GM23338 (cell line): ENCODE measurements around the gene TNNI3K. TPM values are rescaled to one million over a fixed set of nuclear protein-coding genes. Genes with fewer than 3 reads are reported as not detected.

Source experiments
- ATAC-seq: fragments of 200-7000 bp; cut with Tn5 transposase; 3 replicates; pipeline ENCODE4 v1.9.1; 2020
- DNase-seq: peaks from one replicate; pipeline ENCODE4 v3.0.0-alpha.2; 2015; ENCODE audit warnings: low spot score
- H2AFZ ChIP-seq: fragments of 200-600 bp; sonication (generic); 2 replicates; pipeline ENCODE4 v1.8.0; 2016; ENCODE audit warnings: antibody characterized with exemption, mild to moderate bottlenecking, moderate library complexity
- H3F3A ChIP-seq: fragments of 200-600 bp; sonication (generic); replicated peaks from 2 replicates; pipeline ENCODE4 v1.8.0; 2017; ENCODE audit warnings: antibody characterized with exemption, mixed run types, low read depth
- H3K27ac ChIP-seq: fragments of 200-600 bp; sonication (generic); 2 replicates; pipeline ENCODE4 v1.6.1; 2016; ENCODE audit warnings: low read depth
- H3K27me3 ChIP-seq: fragments of 200-600 bp; sonication (generic); 2 replicates; pipeline ENCODE4 v1.8.0; 2016; ENCODE audit warnings: mild to moderate bottlenecking, mixed run types, moderate library complexity; ENCODE audit not compliant: insufficient read depth
- H3K36me3 ChIP-seq: fragments of 200-600 bp; sonication (generic); 2 replicates; pipeline ENCODE4 v1.8.0; 2016; ENCODE audit warnings: mild to moderate bottlenecking; ENCODE audit not compliant: insufficient read depth
- H3K4me1 ChIP-seq: fragments of 200-600 bp; sonication (generic); 2 replicates; pipeline ENCODE4 v1.8.0; 2016; ENCODE audit warnings: mild to moderate bottlenecking, moderate library complexity; ENCODE audit not compliant: insufficient read depth
- H3K4me2 ChIP-seq: fragments of 200-600 bp; sonication (generic); 2 replicates; pipeline ENCODE4 v1.7.1; 2017; ENCODE audit warnings: mixed run types
- H3K4me3 ChIP-seq: fragments of 200-600 bp; sonication (generic); 2 replicates; pipeline ENCODE4 v1.6.1; 2016; ENCODE audit warnings: mixed run types
- H3K79me2 ChIP-seq: fragments of 200-600 bp; sonication (generic); replicated peaks from 2 replicates; pipeline ENCODE4 v1.8.0; 2017; ENCODE audit warnings: mild to moderate bottlenecking; ENCODE audit not compliant: insufficient read depth
- H3K9me2 ChIP-seq: fragments of 200-600 bp; sonication (generic); 2 replicates; pipeline ENCODE4 v1.8.0; 2017; ENCODE audit not compliant: insufficient read depth
- H4K20me1 ChIP-seq: fragments of 200-600 bp; sonication (generic); replicated peaks from 2 replicates; pipeline ENCODE4 v1.8.0; 2017; ENCODE audit warnings: mild to moderate bottlenecking; ENCODE audit not compliant: insufficient read depth
- H3K27ac Mint-ChIP-seq: 2 replicates; pipeline ENCODE4 v1.8.0; 2020; ENCODE audit warnings: inconsistent platforms, mild to moderate bottlenecking, moderate library complexity, mixed read lengths
- H3K27me3 Mint-ChIP-seq: 3 replicates; pipeline ENCODE4 v1.8.0; 2022; ENCODE audit warnings: low read depth, mild to moderate bottlenecking, moderate library complexity, mixed read lengths, inconsistent platforms; ENCODE audit not compliant: insufficient read depth, poor library complexity
- H3K36me3 Mint-ChIP-seq: 3 replicates; pipeline ENCODE4 v1.8.0; 2021; ENCODE audit warnings: low read depth, mild to moderate bottlenecking, inconsistent platforms, moderate library complexity, mixed read lengths
- H3K4me1 Mint-ChIP-seq: 3 replicates; pipeline ENCODE4 v1.8.0; 2020; ENCODE audit warnings: mild to moderate bottlenecking, inconsistent platforms, mixed read lengths
- H3K4me3 Mint-ChIP-seq: 3 replicates; pipeline ENCODE4 v1.8.0; 2021; ENCODE audit warnings: moderate library complexity, mild to moderate bottlenecking, inconsistent platforms, mixed read lengths
- H3K9me3 Mint-ChIP-seq: 3 replicates; pipeline ENCODE4 v1.8.0; 2020; ENCODE audit warnings: moderate library complexity, mild to moderate bottlenecking, inconsistent platforms, mixed read lengths
- CREB1 ChIP-seq: fragments of 250-450 bp; sonication (Bioruptor Pico); IDR thresholded peaks from 2 replicates; pipeline ENCODE4 v1.5.0; 2020; ENCODE audit warnings: low read depth, mild to moderate bottlenecking, moderate library complexity
- CTCF ChIP-seq, 2 experiments: fragments of 200-600 bp in 1 of 2; sonication (generic) in 1 of 2; conservative IDR thresholded peaks; 2 replicates each; pipeline versions ENCODE4 v1.5.1 to v1.6.1; 2016 to 2017; ENCODE audit warnings: antibody characterized with exemption in 2 of 2, low read depth in 2 of 2, mild to moderate bottlenecking in 2 of 2, moderate library complexity in 1 of 2
- EZH2phosphoT487 ChIP-seq: fragments of 200-600 bp; sonication (generic); IDR thresholded peaks from one replicate; pipeline ENCODE4 v1.8.1; 2018; ENCODE audit warnings: antibody characterized with exemption; ENCODE audit not compliant: unreplicated experiment
- JUNB ChIP-seq: IDR thresholded peaks from one replicate; pipeline ENCODE4 v1.6.1; 2016; ENCODE audit warnings: antibody characterized with exemption; ENCODE audit not compliant: unreplicated experiment
- NANOG ChIP-seq: IDR thresholded peaks from 2 replicates; pipeline ENCODE4 v1.6.1; 2016; ENCODE audit warnings: antibody characterized with exemption, borderline replicate concordance
- POLR2AphosphoS5 ChIP-seq: IDR thresholded peaks from 2 replicates; pipeline ENCODE4 v1.6.1; 2016; ENCODE audit warnings: antibody characterized with exemption, low read depth
- ZNF114 ChIP-seq: fragments of 250-450 bp; sonication (Bioruptor Pico); IDR thresholded peaks from 2 replicates; pipeline ENCODE4 v1.5.0; 2020; ENCODE audit warnings: mild to moderate bottlenecking, moderate library complexity
- ZNF331 ChIP-seq: fragments of 250-450 bp; sonication (Bioruptor Pico); IDR thresholded peaks from 2 replicates; pipeline ENCODE4 v1.5.0; 2020; ENCODE audit warnings: low read depth, mild to moderate bottlenecking, moderate library complexity
- polyA plus RNA-seq: library from polyadenylated mRNA; unstranded; fragments of >200 nt; fragmentation: Nextera tagmentation; extraction: Ambion mirVana; gene quantifications from 2 replicates; pipeline ENCODE4 v1.2.1, GENCODE V29; 2016
- total RNA-seq: library from RNA; depleted of rRNA; stranded (reverse); fragments of >200 nt; shearing (Covaris generic); gene quantifications from 2 replicates; pipeline ENCODE4 v1.2.3, GENCODE V29; 2014
- TF ChIP-seq, protein P1 (sequence below): IDR thresholded peaks from one replicate; pipeline ENCODE4 v1.6.1; 2018; ENCODE audit warnings: antibody characterized with exemption; ENCODE audit not compliant: unreplicated experiment
- TF ChIP-seq, protein P2 (sequence below): IDR thresholded peaks from 2 replicates; pipeline ENCODE4 v1.6.1; 2016; ENCODE audit warnings: antibody characterized with exemption

The TNNI3K gene
- total and polyA plus RNA-seq, 2 experiments from 2014 or later, result not detected

GRCh38 chr1:74314438-74314837 lies 79.3 kb downstream of the TNNI3K start (continued):
- TF ChIP-seq, protein P1, sequence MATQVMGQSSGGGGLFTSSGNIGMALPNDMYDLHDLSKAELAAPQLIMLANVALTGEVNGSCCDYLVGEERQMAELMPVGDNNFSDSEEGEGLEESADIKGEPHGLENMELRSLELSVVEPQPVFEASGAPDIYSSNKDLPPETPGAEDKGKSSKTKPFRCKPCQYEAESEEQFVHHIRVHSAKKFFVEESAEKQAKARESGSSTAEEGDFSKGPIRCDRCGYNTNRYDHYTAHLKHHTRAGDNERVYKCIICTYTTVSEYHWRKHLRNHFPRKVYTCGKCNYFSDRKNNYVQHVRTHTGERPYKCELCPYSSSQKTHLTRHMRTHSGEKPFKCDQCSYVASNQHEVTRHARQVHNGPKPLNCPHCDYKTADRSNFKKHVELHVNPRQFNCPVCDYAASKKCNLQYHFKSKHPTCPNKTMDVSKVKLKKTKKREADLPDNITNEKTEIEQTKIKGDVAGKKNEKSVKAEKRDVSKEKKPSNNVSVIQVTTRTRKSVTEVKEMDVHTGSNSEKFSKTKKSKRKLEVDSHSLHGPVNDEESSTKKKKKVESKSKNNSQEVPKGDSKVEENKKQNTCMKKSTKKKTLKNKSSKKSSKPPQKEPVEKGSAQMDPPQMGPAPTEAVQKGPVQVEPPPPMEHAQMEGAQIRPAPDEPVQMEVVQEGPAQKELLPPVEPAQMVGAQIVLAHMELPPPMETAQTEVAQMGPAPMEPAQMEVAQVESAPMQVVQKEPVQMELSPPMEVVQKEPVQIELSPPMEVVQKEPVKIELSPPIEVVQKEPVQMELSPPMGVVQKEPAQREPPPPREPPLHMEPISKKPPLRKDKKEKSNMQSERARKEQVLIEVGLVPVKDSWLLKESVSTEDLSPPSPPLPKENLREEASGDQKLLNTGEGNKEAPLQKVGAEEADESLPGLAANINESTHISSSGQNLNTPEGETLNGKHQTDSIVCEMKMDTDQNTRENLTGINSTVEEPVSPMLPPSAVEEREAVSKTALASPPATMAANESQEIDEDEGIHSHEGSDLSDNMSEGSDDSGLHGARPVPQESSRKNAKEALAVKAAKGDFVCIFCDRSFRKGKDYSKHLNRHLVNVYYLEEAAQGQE, result no peak
- no peak for TF ChIP-seq CREB1 (CRISPR knock-in tag)
- TF ChIP-seq NANOG, result no peak
- no peak for TF ChIP-seq CTCF (conservative IDR thresholded peaks at IDR 0.05; ENCODE audit: low read depth in 2 of 2)

DNA sequence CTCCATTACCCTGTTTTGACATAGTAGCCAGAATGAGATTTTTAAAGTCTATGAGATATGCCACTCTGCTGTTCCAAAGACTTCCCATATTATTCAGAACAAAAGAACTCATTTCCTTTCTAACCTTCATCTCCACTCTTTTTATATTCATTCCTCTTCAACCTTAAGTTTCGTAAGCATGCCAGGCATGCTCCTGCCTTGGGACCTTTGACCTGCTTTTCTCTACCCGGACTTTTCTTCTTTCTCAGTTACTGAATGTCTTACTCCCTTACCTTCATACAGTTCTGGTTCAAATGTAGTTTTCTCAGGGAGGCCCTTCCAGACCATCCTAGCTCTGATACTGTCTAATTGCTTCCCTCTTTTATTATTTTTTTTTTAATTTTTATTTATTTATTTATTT lies 81.1 kb downstream of the TNNI3K start:
- Histone ChIP-seq H3K79me2 (no peaks in the 10 kb centered on the region), H2AFZ (no peak overlapping the region), H3K4me3 (no peak overlapping the region), H3K27me3 (no peaks in the 10 kb centered on the region), H3K4me2 (no peak overlapping the region), H3K36me3 (no peaks in the 10 kb centered on the region), H3K4me1 (peaks cover 6% of the 10 kb centered on the region; the same call in 1 of the 2 replicates), H4K20me1 (no peaks in the 10 kb centered on the region), H3K9me2 (no peaks in the 10 kb centered on the region), H3K27ac (no peak overlapping the region), H3F3A (no peaks in the 10 kb centered on the region)
- H3K36me3 Mint-ChIP-seq, result no peaks in the 10 kb centered on the region
- H3K4me3 Mint-ChIP-seq, result no peak overlapping the region
- H3K4me1 Mint-ChIP-seq, result peaks cover 16% of the 10 kb centered on the region
- DNase-seq, result peak; percentile 37
- H3K9me3 Mint-ChIP-seq, result no peaks in the 10 kb centered on the region
- H3K27ac Mint-ChIP-seq, result no peak overlapping the region
- peak; percentile 38; the same call in 1 of the 3 replicates for ATAC-seq
- H3K27me3 Mint-ChIP-seq, result no peaks in the 10 kb centered on the region
- TF ChIP-seq ZNF331 (CRISPR knock-in tag) (no peak), EZH2phosphoT487 (no peak), NANOG (no peak), ZNF114 (CRISPR knock-in tag) (no peak), JUNB (no peak), CTCF (conservative IDR thresholded peaks at IDR 0.05; ENCODE audit: low read depth in 2 of 2) (no peak), POLR2AphosphoS5 (no peak)
- TF ChIP-seq, protein P1, result no peak
- TF ChIP-seq, protein P2, sequence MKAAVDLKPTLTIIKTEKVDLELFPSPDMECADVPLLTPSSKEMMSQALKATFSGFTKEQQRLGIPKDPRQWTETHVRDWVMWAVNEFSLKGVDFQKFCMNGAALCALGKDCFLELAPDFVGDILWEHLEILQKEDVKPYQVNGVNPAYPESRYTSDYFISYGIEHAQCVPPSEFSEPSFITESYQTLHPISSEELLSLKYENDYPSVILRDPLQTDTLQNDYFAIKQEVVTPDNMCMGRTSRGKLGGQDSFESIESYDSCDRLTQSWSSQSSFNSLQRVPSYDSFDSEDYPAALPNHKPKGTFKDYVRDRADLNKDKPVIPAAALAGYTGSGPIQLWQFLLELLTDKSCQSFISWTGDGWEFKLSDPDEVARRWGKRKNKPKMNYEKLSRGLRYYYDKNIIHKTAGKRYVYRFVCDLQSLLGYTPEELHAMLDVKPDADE, result no peak
